ENCODE data around the gene NOXO1. TPM values are rescaled to one million over a fixed set of nuclear protein-coding genes. Genes with fewer than 3 reads are reported as not detected.
A peak's percentile ranks its signal among the peaks of the same experiment; 100 is the strongest.

The NOXO1 gene
- total RNA-seq, 4 donors from 2014 or later, result 0.23 to 1.2 TPM; not detected in 2

- intact Hi-C loops (cut with DNase I; ENCODE audit: low total_unique reads), result no loop called here
- peak overlapping the region; percentile 31 for H3K4me3 ChIP-seq (ENCODE audit: low read depth, poor library complexity, severe bottlenecking)
- TF ChIP-seq POLR2A (IDR thresholded peaks at IDR 0.05), result no peak
- no peak for TF ChIP-seq CTCF (IDR thresholded peaks at IDR 0.05)
- no peak for DNase-seq (ENCODE audit: low spot score in 2 of 2)
- 9 to 15% methylated on average over 14 to 27 of the region's 76 CpGs for WGBS, 2 donors
Measured at GRCh38 chr16:2027024-2028010, 46.0 kb upstream of the NOXO1 start.

GRCh38 chr16:2026461-2027023 is 45.3 kb upstream of the NOXO1 start, which contains the start of gene NHERF2:
NHERF2 (plus strand) TSS chr16:2026902; CDS start chr16:2027006, 104 bp downstream.
- 12% methylated on average over 26 of the region's 59 CpGs; no CpG with 5 or more reads in 1 of the 2 donors for WGBS, 2 donors
- H3K4me3 ChIP-seq (ENCODE audit: low read depth, poor library complexity, severe bottlenecking), result peak within 1 kb of the TSS; percentile 31
- no peak for TF ChIP-seq CTCF (IDR thresholded peaks at IDR 0.05)
- no peak for TF ChIP-seq POLR2A (IDR thresholded peaks at IDR 0.05)
- no peak for DNase-seq (ENCODE audit: low spot score in 2 of 2)
- intact Hi-C loops (cut with DNase I; ENCODE audit: low total_unique reads), result no loop called here

GRCh38 chr16:2025878-2026460 is 44.7 kb upstream of the NOXO1 start:
- 76 to 83% methylated on average over 15 to 16 of the region's 16 CpGs for WGBS, 2 donors
- H3K4me3 ChIP-seq (ENCODE audit: low read depth, poor library complexity, severe bottlenecking), result no peak overlapping the region
- TF ChIP-seq CTCF (IDR thresholded peaks at IDR 0.05) (no peak), POLR2A (IDR thresholded peaks at IDR 0.05) (no peak)
- DNase-seq (ENCODE audit: low spot score in 2 of 2), result no peak
- intact Hi-C loops (cut with DNase I; ENCODE audit: low total_unique reads), result no loop called here

GRCh38 chr16:2025251-2025650 is 44.0 kb upstream of the NOXO1 start:
- TF ChIP-seq CTCF (IDR thresholded peaks at IDR 0.05) (no peak), POLR2A (IDR thresholded peaks at IDR 0.05) (no peak)
- no peak overlapping the region for H3K4me3 ChIP-seq (ENCODE audit: low read depth, poor library complexity, severe bottlenecking)
- intact Hi-C loops (cut with DNase I; ENCODE audit: low total_unique reads), result no loop called here
- 95% methylated on average over 13 to 14 of the region's 14 CpGs for WGBS, 2 donors
- no peak for DNase-seq (ENCODE audit: low spot score in 2 of 2)

GRCh38 chr16:2024032-2024420 is 42.8 kb upstream of the NOXO1 start:
- no peak for DNase-seq (ENCODE audit: low spot score in 2 of 2)
- intact Hi-C loops (cut with DNase I; ENCODE audit: low total_unique reads), result loop anchor here (5.0 kb wide), 1 partner anchor 118 kb away; no protein-coding TSS in a partner anchor
- no peak overlapping the region for H3K4me3 ChIP-seq (ENCODE audit: low read depth, poor library complexity, severe bottlenecking)
- TF ChIP-seq POLR2A (IDR thresholded peaks at IDR 0.05) (no peak), CTCF (IDR thresholded peaks at IDR 0.05) (no peak)
- 83 to 92% methylated on average over 12 of the region's 12 CpGs for WGBS, 2 donors

Measured in lower leg skin (tissue), 4 donors.